ENCODE measurements around the gene PTPRA.
A peak's percentile ranks its signal among the peaks of the same experiment; 100 is the strongest.

GRCh38 chr20:3045816-3046676 lies 172.8 kb downstream of the PTPRA start, which contains the start of gene MRPS26:
- TF ChIP-seq POLR2A (IDR thresholded peaks at IDR 0.05; ENCODE audit: low read depth): peak; percentile 22
- no peak for TF ChIP-seq EP300 (IDR thresholded peaks at IDR 0.05)
- peak; percentile 85 to 86 for TF ChIP-seq POLR2AphosphoS5 (IDR thresholded peaks at IDR 0.05)
- no peak for TF ChIP-seq CTCF (IDR thresholded peaks at IDR 0.05)

All from esophagus muscularis mucosa (tissue), 4 donors.